Myocyte (in vitro differentiated cells): ENCODE measurements around the gene GLIPR2. TPM values are rescaled to one million over a fixed set of nuclear protein-coding genes. Genes with fewer than 3 reads are reported as not detected.
"Not testable (repeated sequence)": the region's sequence is repeated elsewhere in the genome, so short reads cannot be mapped to it uniquely, and the experiment has no call there.

Source experiments
- DNase-seq: peaks from one replicate; pipeline ENCODE4 v3.0.0-alpha.2; 2012; ENCODE audit warnings: low read depth
- polyA plus RNA-seq: library from polyadenylated mRNA; unstranded; fragments of >200 nt; gene quantifications from one replicate; pipeline ENCODE4 v1.2.1, GENCODE V29; 2012; ENCODE audit warnings: missing spikeins
- total RNA-seq: library from RNA; depleted of rRNA; stranded (reverse); fragments of >200 nt; gene quantifications from 2 replicates; pipeline ENCODE4 v1.2.3, GENCODE V29; 2014

Gene GLIPR2, protein sequence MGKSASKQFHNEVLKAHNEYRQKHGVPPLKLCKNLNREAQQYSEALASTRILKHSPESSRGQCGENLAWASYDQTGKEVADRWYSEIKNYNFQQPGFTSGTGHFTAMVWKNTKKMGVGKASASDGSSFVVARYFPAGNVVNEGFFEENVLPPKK
- total RNA-seq, result 24.2 and 26.7 TPM in 2 replicates
- 67.3 TPM for polyA plus RNA-seq

DNA sequence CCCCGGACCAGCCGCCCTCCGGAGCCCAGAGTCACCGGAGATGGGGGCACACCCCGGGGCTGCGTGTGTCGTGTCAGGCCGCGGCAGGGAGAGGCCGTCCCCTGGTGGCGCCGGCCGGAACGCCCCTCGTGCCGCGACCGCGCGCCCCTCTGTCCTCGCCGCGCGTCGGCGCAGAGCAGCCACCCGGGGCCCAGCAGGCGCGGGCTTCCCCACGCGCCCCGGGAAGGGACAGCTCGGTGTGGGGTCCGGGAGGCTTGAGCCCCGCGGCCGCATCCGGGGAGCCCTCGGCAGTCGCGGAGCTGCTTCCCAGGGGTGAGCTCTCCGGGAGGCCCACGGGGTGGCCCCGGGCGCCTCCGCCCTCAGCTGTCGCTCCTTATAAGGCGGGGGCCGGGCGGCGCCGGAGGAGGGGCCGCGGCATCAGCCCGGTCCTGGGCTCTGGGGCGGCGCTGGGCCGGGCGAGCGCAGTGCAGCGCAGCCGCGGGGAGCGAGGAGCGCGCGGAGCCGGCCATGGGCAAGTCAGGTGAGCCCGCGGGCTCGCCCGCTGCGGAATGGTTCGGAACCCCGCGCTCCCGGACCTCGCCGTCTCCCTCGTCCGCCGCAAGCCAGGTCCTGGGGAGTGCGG lies at the start of gene GLIPR2:
Gene GLIPR2 (plus strand): TSS at position 462 of the 622 bp plus-strand sequence. CDS start 46 bp downstream, at position 508.
- DNase-seq, result peak; percentile 79

DNA sequence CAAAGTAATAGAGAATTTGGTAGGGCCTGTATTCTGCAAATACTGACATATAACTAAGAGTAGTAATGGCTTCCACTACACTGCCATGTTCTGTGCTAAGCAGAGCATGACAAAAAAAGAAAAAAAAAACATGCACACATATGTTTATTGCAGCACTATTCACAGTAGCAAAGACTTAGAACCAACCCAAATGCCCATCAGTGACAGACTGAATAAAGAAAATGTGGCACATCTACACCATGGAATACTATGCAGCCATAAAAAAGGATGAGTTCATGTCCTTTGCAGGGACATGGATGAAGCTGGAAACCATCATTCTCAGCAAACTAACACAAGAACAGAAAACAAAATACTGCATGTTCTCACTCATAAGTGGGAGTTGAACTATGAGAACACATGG lies 49.5 kb upstream of the GLIPR2 start:
- not testable (repeated sequence) for DNase-seq

DNA sequence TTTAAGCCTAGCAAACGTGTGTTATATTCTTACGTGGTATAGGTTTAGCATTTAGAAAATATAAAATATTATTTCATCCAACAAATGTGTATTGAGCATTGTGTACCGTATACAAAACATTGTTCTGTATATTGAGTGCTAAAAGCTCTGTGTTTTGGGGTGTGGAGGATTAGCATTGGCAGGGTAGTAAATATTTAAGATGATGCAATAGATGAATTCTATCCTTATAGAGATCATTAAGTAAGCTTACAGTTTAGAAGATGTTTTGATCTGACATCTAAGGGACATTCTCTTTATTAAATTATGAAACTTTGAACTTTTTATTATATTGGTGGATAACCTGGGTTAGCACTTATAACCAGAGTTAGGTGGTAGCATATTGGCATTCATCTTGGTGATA lies 48.5 kb upstream of the GLIPR2 start:
- no peak for DNase-seq

DNA sequence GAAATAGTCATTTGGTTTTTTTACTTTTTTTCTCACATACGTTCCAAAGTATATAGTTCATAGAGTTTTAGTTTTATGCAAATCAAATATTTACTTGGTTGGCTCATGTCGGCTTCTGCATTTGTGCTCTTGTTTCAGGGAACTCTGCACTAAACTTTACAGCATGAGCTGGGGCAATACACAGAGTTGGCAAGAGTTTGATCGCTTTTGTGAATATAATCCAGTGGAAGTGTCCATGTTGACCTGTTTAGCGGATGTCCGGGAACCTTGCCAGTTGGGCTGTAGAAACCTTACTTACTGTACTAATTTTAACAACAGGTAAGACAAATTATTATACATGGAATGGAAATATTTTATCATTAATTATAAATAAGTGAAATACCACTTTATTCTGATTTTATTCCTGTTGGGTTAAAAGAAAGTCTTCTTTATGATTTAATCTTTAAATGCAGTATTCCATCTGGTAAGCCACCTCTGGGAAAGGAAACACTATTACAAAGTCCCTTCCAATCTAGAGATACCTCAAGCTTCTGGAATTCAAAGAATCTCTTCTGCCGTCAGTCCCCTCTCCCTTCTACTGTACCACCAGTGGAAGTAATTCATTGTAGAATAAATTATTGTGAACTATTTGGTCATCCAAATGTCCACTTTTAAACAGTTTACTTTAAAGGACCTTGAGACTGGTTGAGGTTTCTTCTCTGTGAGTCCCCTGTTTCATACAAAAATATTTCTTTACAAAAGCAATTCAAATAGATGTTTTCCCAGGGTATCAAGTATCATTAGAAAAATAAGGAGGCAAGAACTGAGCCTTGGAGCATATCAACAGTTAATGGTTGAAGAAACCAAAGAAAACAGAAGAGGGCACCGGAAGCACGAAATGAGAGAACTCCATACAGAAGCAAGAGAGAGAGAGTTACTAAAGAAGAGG lies 45.2 kb upstream of the GLIPR2 start:
- peak; percentile 63 for DNase-seq

DNA sequence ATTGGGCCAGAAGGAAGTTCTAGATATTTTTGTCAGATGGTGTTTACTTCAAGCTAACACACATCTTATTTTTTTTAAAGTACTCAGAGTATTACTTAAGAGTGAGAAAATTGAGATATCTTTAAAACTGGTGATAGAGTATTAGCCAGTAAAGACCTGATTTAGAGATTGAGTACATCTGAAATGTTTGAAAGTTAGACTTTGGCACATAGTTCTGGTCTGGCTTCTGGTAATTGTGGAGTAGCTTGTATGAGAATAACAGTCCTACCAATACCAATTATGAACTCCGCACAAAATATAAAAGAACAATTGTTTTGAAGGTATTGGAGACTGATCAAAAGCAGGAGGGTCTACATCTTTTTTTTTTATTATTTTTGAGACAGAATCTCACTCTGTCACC lies 44.5 kb upstream of the GLIPR2 start:
- DNase-seq, result no peak

DNA sequence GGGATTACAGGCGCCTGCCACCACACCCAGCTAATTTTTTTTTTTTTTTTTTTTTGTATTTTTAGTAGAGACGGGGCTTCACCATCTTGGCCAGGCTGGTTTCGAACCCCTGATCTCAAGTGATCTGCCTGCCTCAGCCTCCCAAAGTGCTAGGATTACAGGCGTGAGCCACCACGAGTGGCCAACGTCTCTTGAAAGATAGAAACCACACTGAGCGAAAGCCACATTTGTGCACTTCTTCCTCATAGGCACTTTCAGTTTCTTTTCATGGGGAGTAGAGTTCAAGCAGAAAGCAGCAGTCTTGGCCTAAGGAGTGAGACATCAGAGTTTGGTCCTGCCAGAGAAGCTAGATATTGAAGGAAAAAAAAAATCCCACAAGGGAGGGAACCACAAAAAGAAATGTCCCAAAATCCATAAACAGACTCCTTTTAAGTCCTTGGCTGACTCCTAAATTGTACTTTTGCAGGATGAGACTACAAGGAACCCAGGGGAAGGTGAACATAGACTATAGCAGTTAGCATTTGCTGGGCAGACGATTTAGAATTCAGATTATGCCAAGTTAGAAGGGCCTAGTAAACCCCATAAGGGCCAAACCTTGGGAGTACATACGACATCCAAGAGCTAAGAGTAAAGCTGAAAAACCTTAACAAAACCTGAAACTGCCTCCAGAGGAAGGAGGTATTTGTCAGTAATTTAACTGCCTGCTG lies 43.9 kb upstream of the GLIPR2 start:
- no peak for DNase-seq

DNA sequence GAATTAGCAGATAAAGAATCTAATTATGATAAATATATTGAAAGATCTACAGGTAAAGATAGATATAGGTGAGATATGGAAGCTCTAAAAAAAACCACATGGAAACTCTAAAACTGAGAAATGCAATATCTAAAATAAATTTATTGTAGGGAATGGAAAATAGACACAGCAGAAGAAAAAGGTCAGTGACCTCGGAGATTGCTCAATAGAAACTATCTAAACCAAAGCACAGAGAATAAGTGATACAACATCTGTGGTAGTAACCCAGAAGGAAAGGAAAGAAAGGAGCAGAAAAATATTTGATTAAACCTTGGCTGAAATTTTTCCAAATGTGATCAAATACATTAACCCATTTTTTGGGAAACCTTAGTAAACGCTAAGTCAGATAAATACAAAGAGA lies 43.1 kb upstream of the GLIPR2 start:
- no peak for DNase-seq

DNA sequence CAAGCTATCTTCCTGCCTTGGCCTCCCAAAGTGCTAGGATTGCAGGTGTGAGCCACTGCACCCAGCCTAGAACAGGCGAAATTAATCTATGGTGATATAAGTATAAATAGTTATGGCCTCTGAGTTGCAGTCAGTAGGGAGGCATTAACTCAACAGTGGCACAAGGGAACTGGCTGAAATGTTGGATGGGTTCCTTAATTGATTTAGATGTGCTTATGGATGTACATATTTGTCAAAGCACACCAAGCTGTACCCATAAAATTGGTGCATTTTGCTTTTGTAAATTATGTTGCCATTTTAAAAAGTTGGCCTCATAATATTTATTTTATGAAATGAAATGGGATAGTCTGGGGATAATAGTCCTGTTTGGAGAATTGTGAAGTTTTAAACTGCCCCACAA lies 36.8 kb upstream of the GLIPR2 start:
- no peak for DNase-seq

DNA sequence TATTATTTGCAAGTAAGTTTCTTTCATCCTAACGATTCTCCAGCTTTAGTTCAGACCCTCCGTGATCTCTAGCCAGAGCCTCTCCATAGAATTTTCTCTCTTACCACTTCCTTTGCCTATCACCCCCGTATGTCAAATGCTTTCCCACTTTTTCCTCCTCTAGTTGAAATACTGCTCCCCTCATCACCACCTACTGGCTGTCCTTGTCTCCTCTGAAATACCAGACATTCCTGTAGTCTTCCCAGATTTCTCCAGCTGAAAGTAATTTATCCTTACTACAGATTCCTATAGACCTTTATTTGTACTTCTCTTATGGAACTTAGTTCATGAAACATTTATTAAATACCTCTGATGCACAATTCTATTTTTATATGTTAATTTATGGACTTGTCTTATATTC lies 36.0 kb upstream of the GLIPR2 start:
- no peak for DNase-seq

DNA sequence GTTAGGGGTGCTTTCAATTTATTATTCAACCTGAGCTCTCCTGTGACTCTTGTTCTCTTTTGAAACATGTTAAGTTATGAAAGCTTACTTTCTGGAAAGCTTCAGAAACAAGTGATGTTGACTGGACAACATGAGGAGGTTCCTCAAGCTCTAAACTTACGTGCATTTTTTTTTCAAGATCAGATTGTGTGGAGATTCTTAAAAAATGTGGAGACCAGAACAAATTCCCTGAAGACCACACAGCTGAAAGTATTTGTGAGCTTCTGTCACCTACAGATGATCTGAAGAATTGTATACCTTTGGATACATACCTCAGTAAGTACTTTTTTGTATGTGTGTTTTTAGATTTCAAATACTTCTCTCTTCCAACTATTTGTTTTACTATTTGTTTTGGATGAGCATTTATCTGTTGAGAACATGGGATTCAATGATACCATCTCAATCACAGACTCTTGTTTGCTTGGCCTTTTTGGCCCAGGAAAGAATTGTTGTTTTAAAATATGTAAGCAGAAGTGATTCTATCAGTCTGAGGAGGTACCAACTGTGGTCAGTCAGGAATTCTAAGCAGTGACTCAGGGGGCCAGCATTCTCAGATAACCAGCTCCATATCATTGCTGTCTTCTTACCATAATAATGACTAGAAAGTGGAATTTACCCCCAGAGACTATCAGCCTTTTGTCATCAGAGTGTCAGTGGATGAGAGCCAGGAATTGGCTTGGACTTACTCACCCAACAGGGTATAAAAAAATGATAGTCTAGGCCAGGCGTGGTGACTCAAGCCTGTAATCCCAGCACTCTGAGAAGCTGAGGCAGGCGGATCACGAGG lies 34.4 kb upstream of the GLIPR2 start:
- peak; percentile 86 for DNase-seq

DNA sequence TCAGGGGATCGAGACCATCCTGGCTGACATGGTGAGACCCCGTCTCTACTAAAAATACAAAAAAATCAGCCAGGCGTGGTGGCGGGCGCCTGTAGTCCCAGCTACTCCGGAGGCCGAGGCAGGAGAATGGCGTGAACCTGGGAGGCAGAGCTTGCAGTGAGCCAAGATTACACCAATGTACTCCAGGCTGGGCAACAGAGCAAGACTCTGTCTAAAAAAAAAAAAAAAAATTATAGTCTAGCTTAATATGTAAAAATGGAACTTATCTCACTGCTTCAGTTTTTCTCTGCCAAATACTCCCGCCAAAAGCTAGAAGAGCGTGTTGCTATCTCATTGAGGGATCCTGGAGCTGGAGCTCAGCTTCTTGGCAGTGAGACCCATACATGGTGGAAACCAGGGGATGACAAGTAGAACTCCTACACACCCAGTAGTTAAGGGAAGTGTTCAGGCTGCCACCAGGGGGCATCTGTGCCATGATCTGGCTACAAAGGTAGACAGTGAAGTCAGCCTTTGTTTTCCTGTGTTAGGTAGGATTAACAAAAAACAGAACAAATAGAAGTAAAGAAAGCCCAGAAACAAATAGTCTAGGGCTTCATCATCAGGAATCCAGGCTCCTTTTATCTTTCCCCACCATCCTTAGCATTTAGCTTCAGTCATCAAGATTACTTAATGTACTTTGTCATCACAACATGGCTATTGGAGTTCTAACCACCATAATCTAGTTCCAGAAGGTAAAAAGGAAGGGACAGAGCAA lies 33.6 kb upstream of the GLIPR2 start:
- peak; percentile 62 for DNase-seq

DNA sequence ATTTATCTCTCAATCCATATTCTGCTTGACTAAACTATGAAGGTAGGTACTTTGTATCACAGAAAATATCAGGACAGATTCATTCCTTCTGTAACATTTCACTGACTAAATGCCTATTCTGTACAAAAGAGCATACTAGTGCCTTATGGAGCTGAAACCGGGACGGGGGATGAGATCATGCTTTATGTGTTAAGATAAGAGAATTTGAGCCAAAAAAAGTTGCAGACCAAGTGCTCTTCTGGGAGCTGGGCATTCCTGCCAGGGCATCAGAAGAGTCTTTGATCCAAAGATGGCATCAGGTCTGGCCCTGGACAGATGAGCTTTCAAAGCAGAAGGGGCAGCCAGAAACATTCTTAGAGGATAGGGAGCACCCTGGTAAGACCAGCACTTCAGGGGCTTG lies 27.5 kb upstream of the GLIPR2 start:
- no peak for DNase-seq

DNA sequence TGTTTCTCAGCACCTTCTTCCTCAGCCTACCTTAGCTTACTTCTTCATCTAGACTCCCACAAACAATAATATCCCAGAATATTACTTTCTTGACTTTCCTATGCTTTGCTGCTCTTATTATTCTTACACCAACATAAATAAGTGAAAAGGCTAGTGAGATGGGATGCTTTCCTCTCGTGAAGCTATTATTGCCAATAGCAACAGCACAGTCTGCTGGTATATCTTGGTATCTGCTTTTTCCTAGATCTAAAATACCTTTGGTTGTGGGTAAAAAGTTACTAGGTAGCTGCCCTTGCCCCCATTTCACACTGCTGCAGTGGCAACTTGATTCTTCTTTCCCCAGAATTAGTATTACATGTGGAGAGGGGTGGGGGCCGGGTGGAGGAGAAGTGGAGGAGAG lies 26.1 kb upstream of the GLIPR2 start:
- no peak for DNase-seq

DNA sequence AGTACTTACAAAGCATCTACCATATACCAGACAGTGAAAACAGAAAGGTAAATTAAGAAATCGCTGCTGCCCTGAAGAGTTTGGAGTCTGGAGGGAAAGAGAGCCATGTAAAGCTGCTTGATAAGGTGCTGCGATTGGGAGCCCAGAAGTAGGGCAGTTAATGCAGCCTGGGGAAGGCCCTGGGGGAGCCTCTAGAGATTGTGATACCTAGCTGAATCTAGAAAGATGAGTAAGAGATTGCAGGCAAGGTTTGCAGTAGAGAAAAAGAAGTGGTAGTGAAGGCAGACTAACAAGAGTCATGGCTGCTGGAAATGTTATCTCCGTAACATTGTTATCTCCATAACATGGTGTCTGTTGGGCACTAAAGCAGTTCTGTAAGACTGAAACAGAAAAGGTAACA lies 24.0 kb upstream of the GLIPR2 start:
- no peak for DNase-seq

DNA sequence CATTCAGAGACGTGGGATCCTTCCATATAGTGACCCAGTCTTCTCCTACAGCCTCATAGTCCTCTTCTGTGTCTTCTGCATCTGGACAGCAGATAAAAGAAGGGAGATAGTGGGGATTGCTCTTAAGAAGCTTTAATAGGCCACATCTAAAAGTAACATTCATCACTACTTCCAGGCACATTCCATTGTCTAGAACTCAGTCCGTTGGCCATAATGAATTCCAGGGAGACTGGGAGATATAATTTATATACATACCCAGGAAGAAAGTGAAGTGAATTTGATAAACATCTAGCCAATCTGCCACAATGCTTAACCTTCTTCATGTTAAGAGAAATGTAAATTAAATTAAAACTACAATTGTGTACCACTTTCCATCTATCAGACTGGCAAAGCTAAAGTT lies 22.5 kb upstream of the GLIPR2 start:
- no peak for DNase-seq

DNA sequence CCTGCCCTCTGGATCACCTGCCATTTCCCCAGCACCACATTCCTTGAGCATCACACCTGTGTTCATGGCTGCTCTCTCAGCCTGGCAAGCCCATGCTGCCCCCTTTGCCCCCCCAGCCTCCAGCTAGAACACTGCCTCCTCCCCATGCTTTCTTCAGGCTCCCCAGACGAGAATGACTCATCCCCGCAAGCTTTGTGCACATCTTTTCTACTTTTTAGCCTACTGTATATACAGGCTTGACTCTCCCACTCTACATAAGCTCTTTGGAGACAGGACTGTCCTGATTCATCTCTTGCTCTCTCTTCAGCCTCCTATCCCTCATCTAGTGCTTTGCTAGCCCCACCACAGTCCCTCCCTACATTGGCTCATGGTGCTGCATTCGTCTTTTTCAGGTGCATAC lies 19.9 kb upstream of the GLIPR2 start:
- DNase-seq, result no peak

DNA sequence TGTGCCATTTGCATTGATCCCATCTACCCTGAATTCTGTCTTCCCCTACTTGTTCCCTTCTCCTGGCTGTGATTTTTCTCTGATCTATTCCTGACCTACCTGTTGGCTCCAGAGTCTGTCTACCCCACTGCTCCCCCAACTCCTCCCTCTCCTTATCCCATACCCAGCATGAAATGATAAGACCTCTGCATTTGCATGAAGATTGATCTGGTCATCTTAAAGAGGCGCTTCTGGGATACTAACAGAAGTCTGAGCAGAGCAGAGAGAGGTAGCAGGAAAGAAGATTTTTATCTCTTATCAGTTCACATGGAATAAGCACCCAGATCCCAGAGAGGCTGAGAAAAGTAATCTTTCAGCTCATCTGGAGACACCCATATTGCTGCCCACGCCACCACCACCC lies 18.3 kb upstream of the GLIPR2 start:
- DNase-seq, result no peak

DNA sequence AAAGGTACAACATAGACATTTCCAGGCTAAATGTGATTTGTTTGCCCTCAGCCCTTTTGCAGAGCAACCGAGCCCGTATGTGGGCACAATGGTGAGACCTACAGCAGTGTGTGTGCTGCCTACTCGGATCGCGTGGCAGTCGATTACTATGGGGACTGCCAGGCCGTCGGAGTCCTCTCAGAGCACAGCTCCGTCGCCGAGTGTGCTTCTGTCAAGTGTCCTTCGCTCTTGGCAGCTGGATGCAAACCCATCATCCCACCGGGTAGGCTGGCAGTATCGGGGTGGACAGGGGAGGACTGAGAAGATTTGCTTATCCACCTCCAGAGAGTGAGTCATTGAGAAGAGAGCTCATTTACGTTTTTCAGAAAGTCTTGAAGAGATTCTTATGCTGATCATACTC lies 17.8 kb upstream of the GLIPR2 start:
- no peak for DNase-seq

DNA sequence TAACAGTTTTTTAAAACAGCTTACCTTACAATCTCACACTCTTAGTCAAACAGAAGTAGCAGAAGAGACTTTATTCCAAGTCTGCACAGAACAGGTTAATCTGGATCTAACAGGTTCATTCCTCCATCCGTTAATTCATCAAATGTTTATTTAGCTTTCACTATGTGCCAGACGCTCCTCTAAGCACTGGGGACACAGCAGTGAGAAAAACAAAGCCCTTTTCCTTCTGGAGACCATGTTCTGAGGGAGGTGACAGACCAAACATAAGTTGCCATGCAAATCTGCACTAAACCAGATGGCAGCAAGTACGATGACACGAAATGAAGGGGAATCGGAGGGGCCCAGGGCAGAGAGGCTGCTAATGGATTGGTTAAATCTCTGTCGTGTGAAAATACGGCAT lies 17.1 kb upstream of the GLIPR2 start:
- DNase-seq, result no peak

DNA sequence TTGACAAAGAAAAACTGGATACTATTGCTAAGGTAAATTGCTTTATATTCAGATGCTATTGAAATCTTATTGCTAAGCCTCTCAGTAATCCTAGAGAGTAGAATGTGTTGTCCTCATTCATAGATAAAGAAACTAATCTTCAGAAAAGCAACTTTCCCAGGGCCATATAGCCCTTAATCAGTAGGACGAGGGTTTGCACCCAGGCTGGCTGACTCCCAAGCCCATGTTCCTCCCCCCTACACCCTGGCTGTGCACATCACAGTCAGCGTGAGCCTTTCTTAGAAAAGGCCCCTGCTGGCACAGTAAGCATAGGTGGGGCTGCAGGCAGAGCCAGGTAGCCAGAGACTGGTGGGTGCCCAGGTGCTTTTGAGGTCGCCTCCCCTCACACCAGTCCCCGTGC lies 15.8 kb upstream of the GLIPR2 start:
- no peak for DNase-seq
